Esophagus (tissue), 2 donors: Measurements from ENCODE around the gene KIAA1755. TPM values are rescaled to one million over a fixed set of nuclear protein-coding genes. Genes with fewer than 3 reads are reported as not detected.
A peak's percentile ranks its signal among the peaks of the same experiment; 100 is the strongest.

Source experiments
- H3K27ac ChIP-seq, 2 donors: one replicate each; pipeline ENCODE4 v1.5.1; 2013; ENCODE audit warnings: low read depth in 2 of 2, mild to moderate bottlenecking in 2 of 2, inconsistent platforms in 1 of 2, low read length in 1 of 2, moderate library complexity in 1 of 2
- H3K27me3 ChIP-seq, 2 donors: one replicate each; pipeline ENCODE4 v1.6.1; 2013; ENCODE audit warnings: low read length in 2 of 2, control low read depth in 1 of 2, mild to moderate bottlenecking in 1 of 2; ENCODE audit not compliant: insufficient read depth in 2 of 2, control insufficient read depth in 1 of 2
- H3K36me3 ChIP-seq, 2 donors: one replicate each; pipeline ENCODE4 v1.6.1; 2013; ENCODE audit warnings: low read length in 1 of 2; ENCODE audit not compliant: control insufficient read depth in 2 of 2, insufficient read depth in 2 of 2
- H3K4me1 ChIP-seq, 2 donors: one replicate each; pipeline ENCODE4 v1.6.1; 2013; ENCODE audit warnings: low read length in 1 of 2; ENCODE audit not compliant: control insufficient read depth in 2 of 2, insufficient read depth in 2 of 2
- H3K4me3 ChIP-seq, 2 donors: one replicate each; pipeline ENCODE4 v1.5.1; 2013; ENCODE audit warnings: low read length in 2 of 2, mild to moderate bottlenecking in 2 of 2, low read depth in 1 of 2, moderate library complexity in 1 of 2
- H3K9me3 ChIP-seq, 2 donors: one replicate each; pipeline ENCODE4 v1.6.1; 2013; ENCODE audit warnings: mild to moderate bottlenecking in 2 of 2, low read depth in 1 of 2, low read length in 1 of 2, moderate library complexity in 1 of 2; ENCODE audit not compliant: control insufficient read depth in 2 of 2, insufficient read depth in 1 of 2
- WGBS, 2 donors: extraction: QIAGEN DNeasy Blood & Tissue Kit; methylation state at CpG; one replicate each; pipeline ENCODE4 v1.1.7; 2013; 5-methylcytosine and 5-hydroxymethylcytosine counted together
- polyA plus RNA-seq, 2 donors: library from polyadenylated mRNA; stranded (reverse); fragments of 200-250 nt; gene quantifications; one replicate each; pipeline ENCODE4 v1.2.3, GENCODE V29; 2013
- donor health status: healthy with polysubstance abuse.
- donor health status: Bipolar disorder and iron deficiency.

KIAA1755 gene
- polyA plus RNA-seq, 2 donors, result 1.4 to 1.7 TPM

DNA sequence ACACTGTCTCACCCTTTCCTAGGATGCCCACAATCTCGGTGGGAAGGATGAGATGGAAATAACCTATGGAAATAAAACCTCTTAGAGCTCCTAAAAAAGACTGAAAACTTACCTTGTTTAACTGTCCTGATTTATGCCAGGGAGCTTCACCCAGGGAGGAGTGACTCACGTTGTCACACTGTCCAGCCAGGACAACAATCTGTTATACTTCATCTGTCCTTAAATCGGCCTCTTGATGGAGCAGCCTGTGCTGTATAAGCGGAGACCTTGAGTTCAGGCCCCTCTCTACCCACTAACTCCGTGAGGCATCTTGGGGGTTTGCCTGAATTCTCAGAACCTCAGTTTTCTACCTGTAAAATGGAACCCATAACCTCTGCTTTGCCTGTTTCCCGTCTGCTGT lies 9.2 kb upstream of the KIAA1755 start:
- Histone ChIP-seq H3K27ac (no peak overlapping the region), H3K36me3 (no peaks in the 10 kb centered on the region), H3K4me3 (no peak overlapping the region), H3K27me3 (no peaks in the 10 kb centered on the region), H3K9me3 (no peaks in the 10 kb centered on the region), H3K4me1 (peaks cover 5 to 6% of the 10 kb centered on the region in 2 donors)
- 83 to 89% methylated on average over 6 of the region's 6 CpGs for WGBS, 2 donors

- Histone ChIP-seq H3K9me3 (no peaks in the 10 kb centered on the region), H3K27me3 (no peaks in the 10 kb centered on the region), H3K4me1 (peaks cover 5 to 6% of the 10 kb centered on the region in 2 donors), H3K27ac (no peak overlapping the region), H3K36me3 (no peaks in the 10 kb centered on the region), H3K4me3 (no peak overlapping the region)
- 86 to 94% methylated on average over 3 of the region's 3 CpGs for WGBS, 2 donors
Measured at GRCh38 chr20:38269040-38269439, 8.5 kb upstream of the KIAA1755 start.

- Histone ChIP-seq H3K9me3 (no peaks in the 10 kb centered on the region), H3K4me1 (peaks cover 5 to 6% of the 10 kb centered on the region in 2 donors), H3K36me3 (no peaks in the 10 kb centered on the region), H3K4me3 (no peak overlapping the region), H3K27ac (no peak overlapping the region), H3K27me3 (no peaks in the 10 kb centered on the region)
- 78 to 81% methylated on average over 5 of the region's 5 CpGs for WGBS, 2 donors
Measured at GRCh38 chr20:38267901-38268514, 7.5 kb upstream of the KIAA1755 start.

- Histone ChIP-seq H3K27me3 (no peaks in the 10 kb centered on the region), H3K36me3 (no peaks in the 10 kb centered on the region), H3K4me3 (no peak overlapping the region), H3K9me3 (no peaks in the 10 kb centered on the region), H3K27ac (no peak overlapping the region), H3K4me1 (peaks cover 5 to 6% of the 10 kb centered on the region in 2 donors)
- WGBS, 2 donors, result 56 to 71% methylated on average over 2 of the region's 2 CpGs
Measured at GRCh38 chr20:38267296-38267695, 6.8 kb upstream of the KIAA1755 start.

DNA sequence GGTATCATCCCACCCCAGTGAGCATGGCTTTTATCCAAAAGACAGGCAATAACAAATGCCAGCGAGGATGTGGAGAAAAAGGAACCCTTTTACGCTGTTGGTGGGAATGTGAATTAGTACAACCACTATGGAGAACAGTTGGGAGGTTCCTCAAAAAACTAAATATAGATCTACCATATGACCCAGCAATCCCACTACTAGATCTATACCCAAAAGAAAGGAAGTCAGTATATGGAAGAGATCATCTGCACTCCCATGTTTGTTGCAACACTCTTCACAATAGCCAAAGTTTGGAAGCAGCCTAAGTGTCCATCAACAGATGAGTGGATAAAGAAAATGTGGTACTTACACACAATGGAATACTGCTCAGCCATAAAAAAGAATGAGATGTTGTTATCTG lies 5.9 kb upstream of the KIAA1755 start:
- H3K27ac ChIP-seq, result no peak overlapping the region
- H3K36me3 ChIP-seq, result no peaks in the 10 kb centered on the region
- 96% methylated on average over 2 of the region's 2 CpGs for WGBS, 2 donors
- no peaks in the 10 kb centered on the region for H3K9me3 ChIP-seq
- H3K27me3 ChIP-seq, result no peaks in the 10 kb centered on the region
- H3K4me3 ChIP-seq, result no peak overlapping the region
- peaks cover 5% of the 10 kb centered on the region in 2 donors for H3K4me1 ChIP-seq

- Histone ChIP-seq H3K27ac (no peak overlapping the region), H3K36me3 (no peaks in the 10 kb centered on the region), H3K27me3 (no peaks in the 10 kb centered on the region), H3K9me3 (no peaks in the 10 kb centered on the region), H3K4me3 (no peak overlapping the region), H3K4me1 (peaks cover 0 to 8% of the 10 kb centered on the region in 2 donors)
- 88 to 93% methylated on average over 6 of the region's 6 CpGs for WGBS, 2 donors
Measured at GRCh38 chr20:38262931-38263330, 2.4 kb upstream of the KIAA1755 start.

GRCh38 chr20:38261054-38261390 lies 487 bp upstream of the KIAA1755 start:
- no peaks in the 10 kb centered on the region for H3K27me3 ChIP-seq
- 51 to 52% methylated on average over 8 of the region's 8 CpGs for WGBS, 2 donors
- no peaks in the 10 kb centered on the region for H3K36me3 ChIP-seq
- peak overlapping the region; percentile 56 to 62 for H3K27ac ChIP-seq
- peaks cover 0 to 8% of the 10 kb centered on the region in 2 donors for H3K4me1 ChIP-seq
- H3K4me3 ChIP-seq, result no peak overlapping the region
- H3K9me3 ChIP-seq, result no peaks in the 10 kb centered on the region

- H3K4me1 ChIP-seq, result peaks cover 0 to 8% of the 10 kb centered on the region in 2 donors
- H3K36me3 ChIP-seq, result no peaks in the 10 kb centered on the region
- H3K27ac ChIP-seq, result peak overlapping the region; percentile 71 to 82
- WGBS, 2 donors, result 11% methylated on average over 5 of the region's 5 CpGs
- H3K9me3 ChIP-seq, result no peaks in the 10 kb centered on the region
- peak overlapping the region; percentile 26 to 41 for H3K4me3 ChIP-seq
- no peaks in the 10 kb centered on the region for H3K27me3 ChIP-seq
Measured at GRCh38 chr20:38260025-38260377, 534 bp downstream of the KIAA1755 start.

GRCh38 chr20:38258545-38259215 lies 1.9 kb downstream of the KIAA1755 start:
- H3K36me3 ChIP-seq, result no peaks in the 10 kb centered on the region
- no peak overlapping the region for H3K4me3 ChIP-seq
- 90 to 94% methylated on average over 7 of the region's 7 CpGs for WGBS, 2 donors
- H3K9me3 ChIP-seq, result no peaks in the 10 kb centered on the region
- peaks cover 0 to 8% of the 10 kb centered on the region in 2 donors for H3K4me1 ChIP-seq
- no peak overlapping the region for H3K27ac ChIP-seq
- H3K27me3 ChIP-seq, result no peaks in the 10 kb centered on the region

DNA sequence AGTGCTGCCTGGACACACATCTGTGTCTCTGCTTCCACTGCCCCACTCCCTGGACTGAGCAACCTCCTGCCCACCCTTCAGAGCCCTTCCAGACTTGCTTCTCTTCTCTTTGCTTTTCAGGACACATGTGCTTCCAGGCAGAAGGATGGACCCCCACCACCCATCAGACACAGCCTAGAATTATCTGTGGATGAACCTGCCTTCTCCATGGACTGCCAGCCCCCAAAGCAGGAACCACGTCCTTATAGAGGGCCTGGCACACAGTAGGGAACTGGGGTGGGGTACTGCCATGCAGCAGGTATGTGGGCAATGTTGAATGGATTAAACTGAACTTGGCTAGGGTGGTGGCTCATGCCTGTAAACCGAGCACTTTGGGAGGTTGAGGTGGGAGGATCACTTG lies 3.6 kb downstream of the KIAA1755 start:
- Histone ChIP-seq H3K4me3 (no peak overlapping the region), H3K4me1 (peaks cover 0 to 8% of the 10 kb centered on the region in 2 donors), H3K27me3 (no peaks in the 10 kb centered on the region), H3K9me3 (no peaks in the 10 kb centered on the region), H3K36me3 (no peaks in the 10 kb centered on the region), H3K27ac (peak overlapping the region in 1 of 2 donors; percentile 43)
- WGBS, 2 donors, result 64 to 78% methylated on average over 2 of the region's 2 CpGs
